Measurements from ENCODE around the gene AKAP7. TPM values are rescaled to one million over a fixed set of nuclear protein-coding genes. Genes with fewer than 3 reads are reported as not detected.

AKAP7 gene
- total RNA-seq, 2 donors from 2014 or later = 10.2 to 11.6 TPM

DNA sequence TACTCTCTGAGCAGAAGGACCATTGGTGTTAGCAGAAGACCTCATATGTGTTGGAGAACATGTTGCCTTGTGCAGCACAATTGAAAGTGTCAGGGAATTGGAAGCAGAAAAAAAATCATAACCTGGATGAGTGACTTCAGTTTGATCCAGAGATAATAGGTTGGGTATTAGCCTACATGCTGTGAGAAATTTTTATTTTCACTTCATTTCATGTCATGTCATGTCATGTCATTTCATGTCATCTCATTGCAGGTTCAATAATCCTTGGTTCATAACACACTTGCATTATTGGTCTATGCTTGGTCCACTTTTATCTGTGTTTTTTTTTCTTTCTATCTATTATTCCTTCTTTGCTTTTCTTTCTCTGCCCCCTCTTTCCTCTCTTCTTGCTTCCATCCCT, 34.3 kb downstream of the AKAP7 start:
- TF ChIP-seq, protein P1, sequence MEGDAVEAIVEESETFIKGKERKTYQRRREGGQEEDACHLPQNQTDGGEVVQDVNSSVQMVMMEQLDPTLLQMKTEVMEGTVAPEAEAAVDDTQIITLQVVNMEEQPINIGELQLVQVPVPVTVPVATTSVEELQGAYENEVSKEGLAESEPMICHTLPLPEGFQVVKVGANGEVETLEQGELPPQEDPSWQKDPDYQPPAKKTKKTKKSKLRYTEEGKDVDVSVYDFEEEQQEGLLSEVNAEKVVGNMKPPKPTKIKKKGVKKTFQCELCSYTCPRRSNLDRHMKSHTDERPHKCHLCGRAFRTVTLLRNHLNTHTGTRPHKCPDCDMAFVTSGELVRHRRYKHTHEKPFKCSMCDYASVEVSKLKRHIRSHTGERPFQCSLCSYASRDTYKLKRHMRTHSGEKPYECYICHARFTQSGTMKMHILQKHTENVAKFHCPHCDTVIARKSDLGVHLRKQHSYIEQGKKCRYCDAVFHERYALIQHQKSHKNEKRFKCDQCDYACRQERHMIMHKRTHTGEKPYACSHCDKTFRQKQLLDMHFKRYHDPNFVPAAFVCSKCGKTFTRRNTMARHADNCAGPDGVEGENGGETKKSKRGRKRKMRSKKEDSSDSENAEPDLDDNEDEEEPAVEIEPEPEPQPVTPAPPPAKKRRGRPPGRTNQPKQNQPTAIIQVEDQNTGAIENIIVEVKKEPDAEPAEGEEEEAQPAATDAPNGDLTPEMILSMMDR (IDR thresholded peaks at IDR 0.05) = no peak
- Histone ChIP-seq H3K27me3 (no peaks in the 10 kb centered on the region), H3K36me3 (no peaks in the 10 kb centered on the region), H3K27ac (no peak overlapping the region), H3K9me3 (no peaks in the 10 kb centered on the region), H3K4me3 (no peak overlapping the region), H3K4me1 (peaks cover 0 to under 1% of the 10 kb centered on the region in 2 donors)
- DNase-seq (ENCODE audit: low spot score) = no peak

DNA sequence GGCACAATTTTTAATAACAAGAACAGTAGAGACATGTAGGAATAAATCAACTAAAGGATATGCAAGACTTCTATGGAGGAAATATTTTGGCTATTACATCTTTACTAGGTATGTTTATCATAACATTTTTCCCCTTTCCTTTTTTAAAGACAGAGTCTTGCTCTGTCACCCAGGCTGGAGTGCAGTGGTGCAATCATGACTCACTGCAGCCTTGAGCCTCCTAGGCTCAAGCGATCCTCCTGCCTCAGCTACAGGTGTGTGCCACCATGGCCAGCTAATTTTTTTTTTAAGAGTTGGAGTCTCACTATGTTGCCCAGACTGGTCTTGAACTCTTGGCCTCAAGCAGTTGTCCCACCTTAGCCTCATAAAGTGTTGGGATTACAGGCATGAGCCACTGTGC, 37.0 kb downstream of the AKAP7 start:
- Histone ChIP-seq H3K4me3 (no peak overlapping the region), H3K36me3 (no peaks in the 10 kb centered on the region), H3K27ac (no peak overlapping the region), H3K9me3 (no peaks in the 10 kb centered on the region), H3K4me1 (no peaks in the 10 kb centered on the region), H3K27me3 (no peaks in the 10 kb centered on the region)
- TF ChIP-seq, protein P1 (IDR thresholded peaks at IDR 0.05) = no peak
- DNase-seq (ENCODE audit: low spot score) = no peak

DNA sequence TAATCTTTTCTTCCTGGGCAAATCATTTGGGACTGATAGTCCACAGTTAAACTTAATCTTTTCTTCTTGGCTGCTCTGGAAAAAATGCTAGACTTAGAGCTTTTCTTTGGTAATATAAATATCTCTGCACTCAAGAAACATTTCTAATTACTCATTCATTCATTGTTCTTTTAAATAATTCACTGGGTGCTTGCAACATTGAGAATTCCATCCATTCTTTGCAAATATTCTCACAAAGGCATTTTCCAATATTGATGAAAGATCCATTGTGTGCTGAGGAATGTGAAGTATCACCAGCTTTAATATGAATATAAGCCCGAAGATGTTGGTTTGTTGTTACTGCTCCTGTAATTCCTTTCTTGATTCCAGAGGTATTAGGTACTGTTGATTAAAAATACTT, 38.4 kb downstream of the AKAP7 start:
- DNase-seq (ENCODE audit: low spot score) = no peak
- Histone ChIP-seq H3K27ac (no peak overlapping the region), H3K4me3 (no peak overlapping the region), H3K4me1 (no peaks in the 10 kb centered on the region), H3K36me3 (no peaks in the 10 kb centered on the region), H3K9me3 (no peaks in the 10 kb centered on the region), H3K27me3 (no peaks in the 10 kb centered on the region)
- TF ChIP-seq, protein P1 (IDR thresholded peaks at IDR 0.05) = no peak

DNA sequence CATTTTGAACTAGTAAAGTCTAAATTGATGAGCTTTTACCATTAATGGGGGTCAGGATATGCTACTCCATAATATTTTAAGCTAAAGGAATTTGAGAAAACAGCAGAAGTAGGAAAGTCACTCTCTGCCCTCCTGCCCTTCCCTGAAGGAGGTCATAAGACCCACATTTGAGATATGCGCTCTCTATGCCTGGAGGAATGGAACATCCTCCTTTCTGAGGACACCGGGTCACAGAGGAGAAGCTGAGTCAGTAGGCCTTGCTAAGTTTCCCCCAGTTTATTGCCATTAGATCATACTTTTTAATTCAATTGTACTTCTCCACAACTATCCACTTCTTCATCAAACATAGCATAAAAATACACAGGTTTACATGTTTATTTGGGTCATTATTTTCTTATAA, 40.3 kb downstream of the AKAP7 start:
- no peak overlapping the region for H3K27ac ChIP-seq
- no peaks in the 10 kb centered on the region for H3K4me1 ChIP-seq
- H3K27me3 ChIP-seq = no peaks in the 10 kb centered on the region
- no peaks in the 10 kb centered on the region for H3K9me3 ChIP-seq
- no peaks in the 10 kb centered on the region for H3K36me3 ChIP-seq
- no peak overlapping the region for H3K4me3 ChIP-seq
- TF ChIP-seq, protein P1 (IDR thresholded peaks at IDR 0.05) = no peak
- DNase-seq (ENCODE audit: low spot score) = no peak

DNA sequence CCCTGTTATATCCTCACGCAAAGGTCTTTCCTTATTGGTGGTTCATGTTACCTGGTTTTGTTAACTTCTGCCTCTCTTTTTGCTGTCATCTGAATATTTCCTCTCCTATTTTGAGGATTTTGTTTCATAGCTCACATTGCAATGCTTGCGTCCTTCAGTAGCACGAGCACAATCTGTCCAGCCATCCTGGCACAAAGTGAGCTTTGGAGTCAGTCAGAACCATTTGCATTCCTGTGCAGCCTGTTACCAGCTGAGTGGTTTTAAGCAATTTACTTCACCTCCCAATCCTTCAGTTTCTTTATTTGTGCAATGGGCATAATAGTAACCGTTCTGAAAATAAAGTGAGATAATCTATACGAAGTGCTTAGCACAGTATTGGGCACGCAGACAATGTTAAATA, 42.7 kb downstream of the AKAP7 start:
- no peaks in the 10 kb centered on the region for H3K27me3 ChIP-seq
- no peaks in the 10 kb centered on the region for H3K36me3 ChIP-seq
- H3K4me3 ChIP-seq = no peak overlapping the region
- DNase-seq (ENCODE audit: low spot score) = no peak
- no peak overlapping the region for H3K27ac ChIP-seq
- H3K4me1 ChIP-seq = no peaks in the 10 kb centered on the region
- TF ChIP-seq, protein P1 (IDR thresholded peaks at IDR 0.05) = no peak
- no peaks in the 10 kb centered on the region for H3K9me3 ChIP-seq

DNA sequence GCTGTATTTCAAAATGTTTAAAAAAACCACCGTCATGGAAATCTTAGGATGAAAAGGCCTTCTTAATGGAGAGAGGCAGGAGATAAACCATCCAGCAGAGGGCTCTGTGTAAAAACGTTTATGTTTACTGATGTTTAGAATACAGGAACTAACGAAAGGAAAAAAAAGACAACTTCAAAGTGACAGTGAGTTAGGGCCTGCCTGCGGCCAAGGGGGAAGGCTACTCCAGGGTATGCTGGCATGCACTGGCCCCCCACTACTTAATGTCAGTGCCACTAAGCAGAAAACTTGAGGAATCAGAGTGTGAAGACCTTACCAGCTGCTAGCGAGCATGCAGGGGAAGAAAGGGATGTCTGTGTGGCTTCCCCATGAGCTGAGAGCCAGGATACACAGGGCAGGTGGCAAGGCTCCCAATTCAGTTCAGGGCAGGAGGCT, 47.7 kb downstream of the AKAP7 start:
- DNase-seq (ENCODE audit: low spot score) = no peak
- Histone ChIP-seq H3K27me3 (no peaks in the 10 kb centered on the region), H3K36me3 (peaks cover 7% of the 10 kb centered on the region), H3K9me3 (no peaks in the 10 kb centered on the region), H3K4me1 (no peaks in the 10 kb centered on the region), H3K4me3 (no peak overlapping the region), H3K27ac (no peak overlapping the region)
- TF ChIP-seq, protein P1 (IDR thresholded peaks at IDR 0.05) = peak in 1 of 2 donors; percentile 44

All from right atrium auricular region (tissue), 2 donors.